Right atrium auricular region (tissue), 2 donors: Measurements from ENCODE around the gene IL1R1. TPM values are rescaled to one million over a fixed set of nuclear protein-coding genes. Genes with fewer than 3 reads are reported as not detected.

ENCODE experiments used
- DNase-seq: peaks from one replicate; pipeline ENCODE4 v3.0.0-alpha.2; 2019; ENCODE audit warnings: low spot score
- H3K27ac ChIP-seq, 2 donors: fragments of 200-600 bp; sonication (generic); 1 replicate in 1 of 2; 2 replicates in 1 of 2; pipeline ENCODE4 v1.5.1; 2016 to 2019
- H3K27me3 ChIP-seq, 2 donors: fragments of 200-600 bp; sonication (generic); one replicate each; pipeline versions ENCODE4 v1.5.1 to v1.6.0; 2017 to 2019
- H3K36me3 ChIP-seq: fragments of 200-600 bp; sonication (generic); one replicate; pipeline ENCODE4 v1.5.1; 2016
- H3K4me1 ChIP-seq, 2 donors: fragments of 200-600 bp; sonication (generic); one replicate each; pipeline versions ENCODE4 v1.5.1 to v1.6.0; 2017 to 2019
- H3K4me3 ChIP-seq, 2 donors: fragments of 200-600 bp; sonication (generic); 1 replicate in 1 of 2; 2 replicates in 1 of 2; pipeline ENCODE4 v1.5.1; 2017 to 2019; ENCODE audit warnings: mild to moderate bottlenecking in 1 of 2, moderate library complexity in 1 of 2
- H3K9me3 ChIP-seq, 2 donors: fragments of 200-600 bp; sonication (generic); one replicate each; pipeline ENCODE4 v1.5.1; 2019
- CTCF ChIP-seq, 2 donors: fragments of 200-600 bp; sonication (generic); IDR thresholded peaks; one replicate each; pipeline ENCODE4 v1.5.1; 2019; ENCODE audit warnings: antibody characterized with exemption in 2 of 2
- total RNA-seq, 2 donors: library from RNA; depleted of rRNA; stranded (reverse); fragments of >200 nt; gene quantifications; one replicate each; pipeline ENCODE4 v1.1.0, GENCODE V29; 2016

IL1R1 gene
- total RNA-seq, 2 donors from 2014 or later: 28.7 to 86.2 TPM

- Histone ChIP-seq H3K36me3 (no peaks in the 10 kb centered on the region), H3K9me3 (no peaks in the 10 kb centered on the region), H3K27me3 (no peaks in the 10 kb centered on the region), H3K4me1 (peaks cover 0 to 29% of the 10 kb centered on the region in 2 donors), H3K27ac (peak overlapping the region; percentile 89 to 95), H3K4me3 (no peak overlapping the region)
- no peak for TF ChIP-seq CTCF (IDR thresholded peaks at IDR 0.05)
- no peak for DNase-seq
Observed at GRCh38 chr2:102226612-102227391, 84.3 kb downstream of the IL1R1 start.

GRCh38 chr2:102229141-102229769 lies 86.7 kb downstream of the IL1R1 start:
- no peak overlapping the region for H3K4me3 ChIP-seq
- no peak for DNase-seq
- no peaks in the 10 kb centered on the region for H3K9me3 ChIP-seq
- TF ChIP-seq CTCF (IDR thresholded peaks at IDR 0.05): no peak
- H3K27me3 ChIP-seq: no peaks in the 10 kb centered on the region
- no peaks in the 10 kb centered on the region for H3K36me3 ChIP-seq
- H3K27ac ChIP-seq: peak overlapping the region; percentile 89 to 95
- peaks cover 0 to 29% of the 10 kb centered on the region in 2 donors for H3K4me1 ChIP-seq

Other genes with a start within 250 kb of the IL1R1 start
- 10 to 100 TPM in 1 of 2 donors, 1 to 10 TPM in 1; 2.8 to 16.1 TPM for gene IL1R2, start 150.8 kb upstream of the IL1R1 start, total RNA-seq
- gene IL1RL2, start 44.3 kb downstream of the IL1R1 start, total RNA-seq: under 1 TPM in 1 of 2 donors, not detected in 1; 0.55 TPM
- gene IL1RL1, start 168.8 kb downstream of the IL1R1 start, total RNA-seq: 10 to 100 TPM in 1 of 2 donors, 1 to 10 TPM in 1; 4.8 to 65.3 TPM
- gene IL18R1, start 213.1 kb downstream of the IL1R1 start, total RNA-seq: 1 to 10 TPM; 1.9 to 5.0 TPM